ENCODE results near the gene ATG16L1.

GRCh38 chr2:233260661-233261060, 9.2 kb downstream of the ATG16L1 start:
- TF ChIP-seq CTCF (IDR thresholded peaks at IDR 0.05) (no peak), POLR2AphosphoS5 (IDR thresholded peaks at IDR 0.05; ENCODE audit: low read depth, low read length) (no peak), REST (IDR thresholded peaks at IDR 0.05; ENCODE audit: insufficient read depth in 1 of 2, low read depth in 2 of 2, low read length in 1 of 2) (no peak), TCF7L2 (IDR thresholded peaks at IDR 0.05; ENCODE audit: low read depth, low read length) (no peak), SIN3A (IDR thresholded peaks at IDR 0.05; ENCODE audit: borderline replicate concordance, insufficient read depth, low read depth, low read length) (no peak)
